ENCODE measurements around the gene SP1. TPM values are rescaled to one million over a fixed set of nuclear protein-coding genes. Genes with fewer than 3 reads are reported as not detected.

Gene SP1
- total RNA-seq, 1 experiment from 2014 or later = 87.2 TPM

DNA sequence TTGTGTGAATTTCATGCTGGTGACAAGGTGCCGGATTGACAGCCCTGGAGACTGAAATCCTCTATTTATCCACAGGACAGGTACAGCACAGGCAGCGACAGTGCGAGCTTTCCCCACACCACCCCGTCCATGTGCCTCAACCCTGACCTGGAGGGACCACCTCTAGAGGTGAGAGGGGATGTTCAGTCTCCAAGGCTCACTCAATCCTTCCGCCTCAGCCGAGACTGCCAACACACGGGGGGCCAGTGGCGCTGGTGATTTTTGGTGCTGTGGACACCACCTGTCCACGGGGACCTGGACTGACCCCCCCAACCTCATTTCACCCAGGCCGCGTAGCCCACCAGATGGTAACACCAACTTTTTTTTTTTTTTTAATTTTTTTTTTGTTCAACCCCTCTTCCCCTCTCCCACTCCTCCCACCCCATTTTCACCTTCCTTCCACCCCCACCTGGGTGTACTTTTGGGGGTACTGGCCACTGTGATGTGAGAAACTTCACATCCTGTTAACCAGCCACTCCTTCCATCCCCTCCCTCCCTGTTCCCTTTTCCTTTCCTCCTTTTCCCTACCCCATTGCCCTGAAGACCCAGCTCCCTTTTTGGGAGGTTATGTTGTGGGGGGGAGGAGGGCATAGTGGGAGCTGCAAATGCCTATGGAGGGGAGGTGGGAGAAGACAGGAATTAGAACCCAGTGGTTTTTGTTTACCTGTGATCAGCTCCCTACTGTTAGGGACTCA is 84.9 kb downstream of the SP1 start (continued):
- TF ChIP-seq FOXP1 (CRISPR knock-in tag; IDR thresholded peaks at IDR 0.05; ENCODE audit: borderline replicate concordance) = no peak

DNA sequence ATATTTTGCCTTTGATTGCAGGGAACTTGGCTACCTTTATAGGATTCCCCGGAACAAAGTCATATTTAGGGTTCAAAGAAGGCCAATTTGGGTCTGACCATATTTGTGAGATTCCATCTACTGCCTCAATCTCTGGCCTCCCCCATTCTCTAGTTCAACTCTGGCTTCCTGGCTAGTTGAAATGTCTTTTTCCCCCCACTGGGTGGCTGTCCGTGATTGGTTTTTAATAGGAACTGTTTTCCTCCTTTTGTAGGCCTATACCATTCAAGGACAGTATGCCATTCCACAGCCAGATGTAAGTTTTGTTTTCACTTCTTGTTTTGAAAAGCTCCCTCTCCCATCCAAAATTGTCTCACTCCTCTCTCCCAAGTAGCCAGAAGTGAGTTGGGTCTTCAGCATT is 85.7 kb downstream of the SP1 start:
- no peak overlapping the region for H3K27ac Mint-ChIP-seq
- TF ChIP-seq, protein P1, sequence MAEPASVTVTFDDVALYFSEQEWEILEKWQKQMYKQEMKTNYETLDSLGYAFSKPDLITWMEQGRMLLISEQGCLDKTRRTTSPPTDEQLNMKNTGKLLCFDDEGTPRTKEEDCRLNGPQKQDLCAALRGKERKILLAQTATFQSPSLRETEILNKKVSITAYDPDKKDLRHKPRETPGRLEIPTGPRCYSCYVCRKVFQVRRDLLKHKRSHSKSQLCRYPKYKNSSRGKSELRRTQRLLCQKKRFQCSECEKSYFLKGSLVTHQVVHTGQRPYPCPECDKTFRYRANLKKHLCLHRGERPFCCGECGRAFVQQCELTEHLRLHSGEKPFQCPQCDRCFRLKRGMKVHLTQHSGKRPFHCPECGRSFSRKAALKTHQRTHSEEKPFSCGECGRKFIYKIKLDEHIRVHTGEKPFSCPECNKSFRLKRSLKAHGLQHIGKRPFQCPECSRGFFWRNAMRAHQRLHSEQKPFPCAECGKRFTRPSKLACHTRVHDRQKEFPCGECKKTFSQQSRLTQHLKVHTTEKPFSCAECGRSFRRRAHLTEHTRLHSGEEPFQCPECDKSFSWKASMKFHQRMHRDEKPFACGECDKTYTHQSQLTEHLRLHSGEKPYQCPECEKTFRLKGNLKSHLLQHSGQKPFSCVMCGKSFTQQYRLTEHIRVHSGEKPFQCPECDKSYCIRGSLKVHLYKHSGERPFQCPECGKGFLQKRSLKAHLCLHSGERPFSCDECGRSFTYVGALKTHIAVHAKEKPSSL (CRISPR knock-in tag; conservative IDR thresholded peaks at IDR 0.05) = 0 out of 2 replicates have a peak, but pooled peaks have one; percentile 2
- TF ChIP-seq ATF1 (CRISPR knock-in tag; IDR thresholded peaks at IDR 0.05) = no peak
- TF ChIP-seq, protein P2, sequence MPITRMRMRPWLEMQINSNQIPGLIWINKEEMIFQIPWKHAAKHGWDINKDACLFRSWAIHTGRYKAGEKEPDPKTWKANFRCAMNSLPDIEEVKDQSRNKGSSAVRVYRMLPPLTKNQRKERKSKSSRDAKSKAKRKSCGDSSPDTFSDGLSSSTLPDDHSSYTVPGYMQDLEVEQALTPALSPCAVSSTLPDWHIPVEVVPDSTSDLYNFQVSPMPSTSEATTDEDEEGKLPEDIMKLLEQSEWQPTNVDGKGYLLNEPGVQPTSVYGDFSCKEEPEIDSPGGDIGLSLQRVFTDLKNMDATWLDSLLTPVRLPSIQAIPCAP (CRISPR knock-in tag; IDR thresholded peaks at IDR 0.05) = no peak
- POLR2A ChIA-PET = interaction anchor here (1.3 to 2.0 kb wide), 3 partner anchors 11 to 35 kb away, joined by 3 to 9 read pairs (median 5); partner anchors contain the start of gene TARBP2
- no peaks in the 10 kb centered on the region for H3K9me3 Mint-ChIP-seq
- CTCF ChIA-PET = no interaction called here
- peaks cover 96% of the 10 kb centered on the region for H3K36me3 Mint-ChIP-seq
- H3K4me3 Mint-ChIP-seq = no peak overlapping the region
- H3K27me3 Mint-ChIP-seq (ENCODE audit: low read depth) = no peaks in the 10 kb centered on the region
- H3K4me1 Mint-ChIP-seq = peaks cover 26% of the 10 kb centered on the region
- ATAC-seq (no peak), DNase-seq (ENCODE audit: low spot score) (no peak)

Other genes with a start within 250 kb of the SP1 start
- gene ZNF740, start 199.5 kb upstream of the SP1 start, total RNA-seq (2021) = 26.6 to 36.6 TPM (median 36.1 TPM) in 3 replicates
- 11.5 to 12.6 TPM (median 12.3 TPM) in 3 replicates for gene CSAD, start 199.3 kb upstream of the SP1 start, total RNA-seq (2021)
- gene ITGB7, start 172.9 kb upstream of the SP1 start, total RNA-seq (2021) = 0.90 to 1.4 TPM (median 1.1 TPM) in 3 replicates
- 68.1 to 77.2 TPM (median 69.7 TPM) in 3 replicates for gene RARG, start 148.0 kb upstream of the SP1 start, total RNA-seq (2021)
- 41.5 to 61.4 TPM (median 48.5 TPM) in 3 replicates for gene ESPL1, start 111.9 kb upstream of the SP1 start, total RNA-seq (2021)
- 263 to 286 TPM (median 270 TPM) in 3 replicates for gene PFDN5, start 84.6 kb upstream of the SP1 start, total RNA-seq (2021)
- gene MYG1, start 80.5 kb upstream of the SP1 start, total RNA-seq (2021) = 84.7 to 93.1 TPM (median 92.8 TPM) in 3 replicates
- gene AAAS, start 58.6 kb upstream of the SP1 start, total RNA-seq (2021) = 95.8 to 104 TPM (median 98.9 TPM) in 3 replicates
- 0.09 TPM in 1 of 3 replicates, not detected in the others for gene SP7, start 43.8 kb upstream of the SP1 start, total RNA-seq (2021)
- gene AMHR2, start 43.7 kb downstream of the SP1 start, total RNA-seq (2021) = not detected in 3 replicates
- 150 to 187 TPM (median 155 TPM) in 3 replicates for gene PRR13, start 61.6 kb downstream of the SP1 start, total RNA-seq (2021)
- gene PCBP2, start 71.9 kb downstream of the SP1 start, total RNA-seq (2021) = 981 to 1,004 TPM (median 984 TPM) in 3 replicates
- 23.6 to 27.9 TPM (median 25.1 TPM) in 3 replicates for gene MAP3K12, start 119.3 kb downstream of the SP1 start, total RNA-seq (2021)
- gene TARBP2, start 121.1 kb downstream of the SP1 start, total RNA-seq (2021) = 69.0 to 74.0 TPM (median 69.1 TPM) in 3 replicates
- gene NPFF, start 127.3 kb downstream of the SP1 start, total RNA-seq (2021) = 0.57 to 0.80 TPM (median 0.59 TPM) in 3 replicates
- 16.3 to 20.3 TPM (median 19.7 TPM) in 3 replicates for gene ATF7, start 246.2 kb downstream of the SP1 start, total RNA-seq (2021)